ENCODE results near the gene GLCE. TPM values are rescaled to one million over a fixed set of nuclear protein-coding genes. Genes with fewer than 3 reads are reported as not detected.

The GLCE gene
- total and polyA plus RNA-seq, 4 donors, result 6.8 to 26.3 (median 13.7) TPM

GRCh38 chr15:69253156-69253555, 92.7 kb downstream of the GLCE start:
- WGBS, result 79% methylated on average over 3 of the region's 3 CpGs
- no peak for DNase-seq (ENCODE audit: low spot score)
- Histone ChIP-seq H3K9me3 (ENCODE audit: control insufficient read depth in 4 of 4, low read length in 3 of 4) (no peaks in the 10 kb centered on the region), H3K27ac (ENCODE audit: low read depth in 1 of 2, low read length in 2 of 2) (no peak overlapping the region), H3K27me3 (ENCODE audit: control insufficient read depth in 4 of 4, insufficient read depth in 4 of 4, low read length in 3 of 4) (no peaks in the 10 kb centered on the region), H3K9ac (ENCODE audit: low read depth in 1 of 2, low read length in 2 of 2) (no peak overlapping the region), H3K36me3 (ENCODE audit: control insufficient read depth in 4 of 4, insufficient read depth in 3 of 4, low read depth in 1 of 4, low read length in 3 of 4) (peaks cover 0 to 6% (median 3%) of the 10 kb centered on the region in 4 donors), H3K4me3 (ENCODE audit: low read depth in 1 of 3, low read length in 3 of 3) (no peak overlapping the region), H3K4me1 (ENCODE audit: control insufficient read depth in 4 of 4, insufficient read depth in 4 of 4, low read length in 3 of 4) (no peaks in the 10 kb centered on the region)
- no peak for TF ChIP-seq EGR1 (IDR thresholded peaks at IDR 0.05; ENCODE audit: low read depth in 2 of 2)
- no peak for TF ChIP-seq ZBTB33 (IDR thresholded peaks at IDR 0.05)
- TF ChIP-seq, protein P1, sequence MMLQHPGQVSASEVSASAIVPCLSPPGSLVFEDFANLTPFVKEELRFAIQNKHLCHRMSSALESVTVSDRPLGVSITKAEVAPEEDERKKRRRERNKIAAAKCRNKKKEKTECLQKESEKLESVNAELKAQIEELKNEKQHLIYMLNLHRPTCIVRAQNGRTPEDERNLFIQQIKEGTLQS (IDR thresholded peaks at IDR 0.05), result no peak
- TF ChIP-seq SP1 (IDR thresholded peaks at IDR 0.05), result no peak
- TF ChIP-seq GABPA (IDR thresholded peaks at IDR 0.05 in 1 of 2, conservative IDR thresholded peaks at IDR 0.05 in 1 of 2), result no peak
- TF ChIP-seq HNF4A (conservative IDR thresholded peaks at IDR 0.05), result no peak
- no peak for TF ChIP-seq HNF4G (IDR thresholded peaks at IDR 0.05)
- TF ChIP-seq, protein P2, sequence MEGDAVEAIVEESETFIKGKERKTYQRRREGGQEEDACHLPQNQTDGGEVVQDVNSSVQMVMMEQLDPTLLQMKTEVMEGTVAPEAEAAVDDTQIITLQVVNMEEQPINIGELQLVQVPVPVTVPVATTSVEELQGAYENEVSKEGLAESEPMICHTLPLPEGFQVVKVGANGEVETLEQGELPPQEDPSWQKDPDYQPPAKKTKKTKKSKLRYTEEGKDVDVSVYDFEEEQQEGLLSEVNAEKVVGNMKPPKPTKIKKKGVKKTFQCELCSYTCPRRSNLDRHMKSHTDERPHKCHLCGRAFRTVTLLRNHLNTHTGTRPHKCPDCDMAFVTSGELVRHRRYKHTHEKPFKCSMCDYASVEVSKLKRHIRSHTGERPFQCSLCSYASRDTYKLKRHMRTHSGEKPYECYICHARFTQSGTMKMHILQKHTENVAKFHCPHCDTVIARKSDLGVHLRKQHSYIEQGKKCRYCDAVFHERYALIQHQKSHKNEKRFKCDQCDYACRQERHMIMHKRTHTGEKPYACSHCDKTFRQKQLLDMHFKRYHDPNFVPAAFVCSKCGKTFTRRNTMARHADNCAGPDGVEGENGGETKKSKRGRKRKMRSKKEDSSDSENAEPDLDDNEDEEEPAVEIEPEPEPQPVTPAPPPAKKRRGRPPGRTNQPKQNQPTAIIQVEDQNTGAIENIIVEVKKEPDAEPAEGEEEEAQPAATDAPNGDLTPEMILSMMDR (IDR thresholded peaks at IDR 0.05; ENCODE audit: low read depth, low read length, missing input control), result no peak
- TF ChIP-seq JUND (IDR thresholded peaks at IDR 0.05), result no peak
- no peak for TF ChIP-seq FOXA2 (IDR thresholded peaks at IDR 0.05)
- no peak for TF ChIP-seq RAD21 (IDR thresholded peaks at IDR 0.05)
- no peak for TF ChIP-seq RXRA (IDR thresholded peaks at IDR 0.05)

GRCh38 chr15:69265347-69265955, 105.0 kb downstream of the GLCE start:
- TF ChIP-seq HNF4G (IDR thresholded peaks at IDR 0.05) (no peak), FOXA1 (IDR thresholded peaks at IDR 0.05) (no peak), RAD21 (IDR thresholded peaks at IDR 0.05) (peak; percentile 82 to 85)
- TF ChIP-seq, protein P2 (IDR thresholded peaks at IDR 0.05; ENCODE audit: low read depth, low read length, missing input control), result peak; percentile 46
- DNase-seq (ENCODE audit: low spot score), result no peak
- Histone ChIP-seq H3K36me3 (ENCODE audit: control insufficient read depth in 4 of 4, insufficient read depth in 3 of 4, low read depth in 1 of 4, low read length in 3 of 4) (peaks cover 0 to 8% (median 7%) of the 10 kb centered on the region in 4 donors), H3K9ac (ENCODE audit: low read depth in 1 of 2, low read length in 2 of 2) (no peak overlapping the region), H3K27ac (ENCODE audit: low read depth in 1 of 2, low read length in 2 of 2) (no peak overlapping the region), H3K4me1 (ENCODE audit: control insufficient read depth in 4 of 4, insufficient read depth in 4 of 4, low read length in 3 of 4) (no peaks in the 10 kb centered on the region), H3K4me3 (ENCODE audit: low read depth in 1 of 3, low read length in 3 of 3) (no peak overlapping the region), H3K9me3 (ENCODE audit: control insufficient read depth in 4 of 4, low read length in 3 of 4) (no peaks in the 10 kb centered on the region), H3K27me3 (ENCODE audit: control insufficient read depth in 4 of 4, insufficient read depth in 4 of 4, low read length in 3 of 4) (no peaks in the 10 kb centered on the region)
- WGBS, result 36% methylated on average over 5 of the region's 5 CpGs

Measured in liver (tissue), 9 donors.